Right hindlimb (tissue), 1 donor: ENCODE measurements around the gene HOXC11.

Experiments
- DNase-seq: peaks from one replicate; pipeline ENCODE4 v3.0.0-alpha.2; 2018

HOXC11 gene

GRCh38 chr12:54026640-54027441 lies 53.9 kb downstream of the HOXC11 start:
- DNase-seq = no peak
